ENCODE measurements around the gene ADCYAP1R1. TPM values are rescaled to one million over a fixed set of nuclear protein-coding genes. Genes with fewer than 3 reads are reported as not detected.

Gene ADCYAP1R1
- total RNA-seq, 4 donors from 2014 or later: 1.9 to 7.4 (median 3.4) TPM

DNA sequence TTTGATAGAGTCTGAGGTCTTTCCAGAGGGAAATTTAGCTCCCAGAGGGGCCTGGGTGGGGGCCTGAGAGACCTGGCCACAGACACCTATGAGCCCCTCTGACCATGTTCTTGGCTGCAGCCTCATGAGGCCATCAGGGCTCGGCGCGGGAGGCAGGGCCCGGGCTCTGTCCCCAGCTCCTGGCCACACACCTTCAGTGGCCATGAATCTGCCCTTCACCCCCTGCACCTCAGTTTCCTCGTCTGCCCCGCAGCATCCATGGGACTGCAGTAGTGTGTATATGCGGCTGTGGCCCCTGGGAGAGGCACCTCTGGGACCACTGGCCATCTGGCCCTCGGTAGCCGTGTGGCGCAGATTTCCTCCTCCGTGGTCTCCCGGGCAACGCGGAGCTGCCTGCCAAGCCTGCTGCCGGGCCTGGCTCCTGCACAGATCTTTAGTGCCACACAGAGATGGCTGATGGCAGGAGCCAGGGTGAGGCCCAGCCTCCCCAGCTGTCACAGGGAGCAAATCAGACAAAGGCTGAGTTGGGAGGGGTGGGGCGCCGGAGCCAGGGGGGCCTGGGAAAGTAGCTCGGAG, 23.6 kb upstream of the ADCYAP1R1 start:
- Histone ChIP-seq H3K36me3 (no peaks in the 10 kb centered on the region), H3K27me3 (no peaks in the 10 kb centered on the region), H3K27ac (no peak overlapping the region), H3K4me3 (no peak overlapping the region), H3K4me1 (peaks cover 0 to 7% (median 0%) of the 10 kb centered on the region in 4 donors), H3K9me3 (no peaks in the 10 kb centered on the region)
- in situ Hi-C loops (cut with MboI; ENCODE audit: low pct_ligation_motif_present in 1 of 4, low pct_unique_long_range_greater_than_20kb in 1 of 4, low sequenced_read_pairs in 3 of 4) (no loop called here), intact Hi-C loops (cut with DNase I; ENCODE audit: low total_unique reads) (no loop called here)
- no peak for TF ChIP-seq POLR2A (IDR thresholded peaks at IDR 0.05)
- TF ChIP-seq EP300 (IDR thresholded peaks at IDR 0.05; ENCODE audit: low read depth): no peak
- TF ChIP-seq, protein P1, sequence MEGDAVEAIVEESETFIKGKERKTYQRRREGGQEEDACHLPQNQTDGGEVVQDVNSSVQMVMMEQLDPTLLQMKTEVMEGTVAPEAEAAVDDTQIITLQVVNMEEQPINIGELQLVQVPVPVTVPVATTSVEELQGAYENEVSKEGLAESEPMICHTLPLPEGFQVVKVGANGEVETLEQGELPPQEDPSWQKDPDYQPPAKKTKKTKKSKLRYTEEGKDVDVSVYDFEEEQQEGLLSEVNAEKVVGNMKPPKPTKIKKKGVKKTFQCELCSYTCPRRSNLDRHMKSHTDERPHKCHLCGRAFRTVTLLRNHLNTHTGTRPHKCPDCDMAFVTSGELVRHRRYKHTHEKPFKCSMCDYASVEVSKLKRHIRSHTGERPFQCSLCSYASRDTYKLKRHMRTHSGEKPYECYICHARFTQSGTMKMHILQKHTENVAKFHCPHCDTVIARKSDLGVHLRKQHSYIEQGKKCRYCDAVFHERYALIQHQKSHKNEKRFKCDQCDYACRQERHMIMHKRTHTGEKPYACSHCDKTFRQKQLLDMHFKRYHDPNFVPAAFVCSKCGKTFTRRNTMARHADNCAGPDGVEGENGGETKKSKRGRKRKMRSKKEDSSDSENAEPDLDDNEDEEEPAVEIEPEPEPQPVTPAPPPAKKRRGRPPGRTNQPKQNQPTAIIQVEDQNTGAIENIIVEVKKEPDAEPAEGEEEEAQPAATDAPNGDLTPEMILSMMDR (IDR thresholded peaks at IDR 0.05): no peak
- TF ChIP-seq POLR2AphosphoS5 (IDR thresholded peaks at IDR 0.05): no peak
- 96% methylated on average over 12 of the region's 18 CpGs; no CpG with 5 or more reads in 1 of the 2 donors for WGBS, 2 donors (ENCODE audit: low coverage in 1 of 2)
- DNase-seq: no peak

DNA sequence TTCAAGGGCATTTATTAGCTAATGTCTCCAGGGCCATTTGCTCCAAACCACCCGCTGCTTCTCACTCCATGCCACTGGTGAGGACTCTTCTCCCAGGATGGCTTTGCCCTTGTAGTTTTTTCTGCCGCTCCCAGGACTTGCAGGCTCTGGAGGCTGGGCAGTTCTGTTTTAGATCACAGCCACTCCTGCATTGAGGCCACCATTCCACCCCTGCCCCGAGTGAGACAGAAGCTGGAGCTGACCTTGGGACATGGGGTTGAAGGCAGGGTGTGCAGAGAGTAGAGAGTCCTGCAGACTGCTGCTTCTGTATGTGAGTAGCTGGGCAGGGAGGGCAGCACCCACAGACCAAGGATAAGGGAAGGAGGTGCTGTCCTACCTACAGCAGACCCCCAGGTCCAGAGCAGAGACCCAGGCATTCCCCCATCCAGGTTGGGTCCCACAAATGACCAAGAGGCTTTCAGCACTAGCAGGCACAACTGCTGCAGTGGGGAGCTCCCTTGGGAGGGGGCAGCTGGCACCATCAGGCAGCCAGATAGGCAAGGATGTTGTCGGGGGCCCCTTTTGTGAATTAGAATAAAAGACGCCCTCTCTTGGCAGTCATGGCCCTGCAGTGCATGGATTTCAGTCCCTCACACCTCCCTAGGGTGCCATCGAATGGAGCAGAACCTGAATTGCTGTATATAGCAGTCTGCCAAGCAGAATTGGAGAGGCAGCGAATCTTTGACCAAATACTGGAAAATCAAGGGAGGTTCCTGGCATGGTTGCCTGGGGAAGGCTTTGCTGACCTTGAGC, 22.7 kb upstream of the ADCYAP1R1 start:
- WGBS, 2 donors (ENCODE audit: low coverage in 1 of 2): 82% methylated on average over 7 of the region's 7 CpGs; no CpG with 5 or more reads in 1 of the 2 donors
- intact Hi-C loops (cut with DNase I; ENCODE audit: low total_unique reads): no loop called here
- in situ Hi-C loops (cut with MboI; ENCODE audit: low pct_ligation_motif_present in 1 of 4, low pct_unique_long_range_greater_than_20kb in 1 of 4, low sequenced_read_pairs in 3 of 4): no loop called here

DNA sequence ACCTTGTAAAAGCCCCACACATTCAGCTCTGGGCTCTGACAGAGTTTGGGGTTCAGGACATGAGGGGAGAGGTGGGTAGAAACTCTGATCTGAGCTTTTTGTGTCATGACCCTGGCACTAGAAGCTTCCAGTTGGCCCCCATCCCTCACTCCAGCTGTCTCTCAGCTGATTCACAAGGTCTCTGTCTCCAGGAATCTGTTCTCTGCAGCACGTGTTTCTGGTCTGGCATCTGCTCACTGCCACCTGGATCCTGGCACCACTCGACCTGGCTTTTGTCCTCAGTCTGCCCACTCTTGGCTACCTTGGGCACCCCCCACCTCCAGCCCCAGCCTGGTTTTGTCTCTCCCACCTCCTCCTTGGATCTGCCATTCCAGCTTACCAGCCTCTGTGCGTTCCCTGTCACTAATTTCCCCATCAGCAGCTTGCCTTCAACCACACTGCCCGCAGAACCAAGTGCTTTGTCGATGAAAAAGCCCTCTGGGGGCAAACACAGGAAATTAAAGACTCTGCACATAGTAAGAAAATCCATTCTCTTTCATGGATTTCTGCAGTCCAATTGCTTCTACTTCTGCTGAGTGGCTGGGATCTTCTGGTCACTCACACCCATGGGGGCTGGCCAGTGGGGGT, 18.3 kb upstream of the ADCYAP1R1 start:
- WGBS, 2 donors (ENCODE audit: low coverage in 1 of 2): 60 to 100% methylated on average over 1 to 5 of the region's 5 CpGs
- TF ChIP-seq POLR2A (IDR thresholded peaks at IDR 0.05) (no peak), EP300 (IDR thresholded peaks at IDR 0.05; ENCODE audit: low read depth) (no peak), POLR2AphosphoS5 (IDR thresholded peaks at IDR 0.05) (no peak)
- TF ChIP-seq, protein P1 (IDR thresholded peaks at IDR 0.05): no peak
- H3K4me3 ChIP-seq: no peak overlapping the region
- no peak for DNase-seq
- no peak overlapping the region for H3K27ac ChIP-seq
- in situ Hi-C loops (cut with MboI; ENCODE audit: low pct_ligation_motif_present in 1 of 4, low pct_unique_long_range_greater_than_20kb in 1 of 4, low sequenced_read_pairs in 3 of 4) (no loop called here), intact Hi-C loops (cut with DNase I; ENCODE audit: low total_unique reads) (no loop called here)
- no peaks in the 10 kb centered on the region for H3K27me3 ChIP-seq
- H3K36me3 ChIP-seq: no peaks in the 10 kb centered on the region
- H3K4me1 ChIP-seq: no peaks in the 10 kb centered on the region
- no peaks in the 10 kb centered on the region for H3K9me3 ChIP-seq

More for the DNA sequence above, 22.7 kb upstream of the ADCYAP1R1 start:
- no peaks in the 10 kb centered on the region for H3K36me3 ChIP-seq
- no peaks in the 10 kb centered on the region for H3K27me3 ChIP-seq
- TF ChIP-seq POLR2AphosphoS5 (IDR thresholded peaks at IDR 0.05) (no peak), POLR2A (IDR thresholded peaks at IDR 0.05) (no peak), EP300 (IDR thresholded peaks at IDR 0.05; ENCODE audit: low read depth) (no peak)
- TF ChIP-seq, protein P1 (IDR thresholded peaks at IDR 0.05): no peak
- H3K4me3 ChIP-seq: no peak overlapping the region
- no peak overlapping the region for H3K27ac ChIP-seq
- no peak for DNase-seq
- H3K9me3 ChIP-seq: no peaks in the 10 kb centered on the region
- peaks cover 0 to 7% (median 0%) of the 10 kb centered on the region in 4 donors for H3K4me1 ChIP-seq

DNA sequence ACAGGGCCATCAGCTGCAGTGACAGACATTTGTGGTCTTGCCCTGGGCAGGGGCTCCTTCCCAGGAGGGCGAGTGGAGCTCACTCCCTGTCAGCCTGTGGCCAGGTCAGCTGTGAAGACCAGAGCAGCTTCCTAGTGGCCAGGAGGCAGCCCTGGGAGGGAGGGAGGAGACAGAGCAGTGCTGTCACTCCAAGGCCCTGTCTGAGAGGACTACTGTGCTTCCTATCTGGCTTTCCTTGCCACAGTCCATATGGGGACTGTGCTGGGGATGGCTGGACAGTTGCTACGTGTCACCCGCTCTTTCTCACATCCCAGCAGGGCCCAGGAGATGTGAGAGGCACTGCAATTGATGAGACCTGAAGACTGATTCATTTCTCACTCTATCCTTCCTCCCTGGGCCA, 15.2 kb upstream of the ADCYAP1R1 start:
- in situ Hi-C loops (cut with MboI; ENCODE audit: low pct_ligation_motif_present in 1 of 4, low pct_unique_long_range_greater_than_20kb in 1 of 4, low sequenced_read_pairs in 3 of 4): no loop called here
- Histone ChIP-seq H3K36me3 (no peaks in the 10 kb centered on the region), H3K27me3 (no peaks in the 10 kb centered on the region), H3K27ac (no peak overlapping the region), H3K4me3 (no peak overlapping the region), H3K4me1 (no peaks in the 10 kb centered on the region), H3K9me3 (no peaks in the 10 kb centered on the region)
- intact Hi-C loops (cut with DNase I; ENCODE audit: low total_unique reads): no loop called here
- WGBS, 2 donors (ENCODE audit: low coverage in 1 of 2): 60% methylated on average over 3 of the region's 3 CpGs; no CpG with 5 or more reads in 1 of the 2 donors
- DNase-seq: no peak
- TF ChIP-seq, protein P1 (IDR thresholded peaks at IDR 0.05): no peak
- TF ChIP-seq EP300 (IDR thresholded peaks at IDR 0.05; ENCODE audit: low read depth): no peak
- TF ChIP-seq POLR2A (IDR thresholded peaks at IDR 0.05): no peak
- TF ChIP-seq POLR2AphosphoS5 (IDR thresholded peaks at IDR 0.05): no peak
